Measurements from ENCODE around the gene STEAP3.

DNA sequence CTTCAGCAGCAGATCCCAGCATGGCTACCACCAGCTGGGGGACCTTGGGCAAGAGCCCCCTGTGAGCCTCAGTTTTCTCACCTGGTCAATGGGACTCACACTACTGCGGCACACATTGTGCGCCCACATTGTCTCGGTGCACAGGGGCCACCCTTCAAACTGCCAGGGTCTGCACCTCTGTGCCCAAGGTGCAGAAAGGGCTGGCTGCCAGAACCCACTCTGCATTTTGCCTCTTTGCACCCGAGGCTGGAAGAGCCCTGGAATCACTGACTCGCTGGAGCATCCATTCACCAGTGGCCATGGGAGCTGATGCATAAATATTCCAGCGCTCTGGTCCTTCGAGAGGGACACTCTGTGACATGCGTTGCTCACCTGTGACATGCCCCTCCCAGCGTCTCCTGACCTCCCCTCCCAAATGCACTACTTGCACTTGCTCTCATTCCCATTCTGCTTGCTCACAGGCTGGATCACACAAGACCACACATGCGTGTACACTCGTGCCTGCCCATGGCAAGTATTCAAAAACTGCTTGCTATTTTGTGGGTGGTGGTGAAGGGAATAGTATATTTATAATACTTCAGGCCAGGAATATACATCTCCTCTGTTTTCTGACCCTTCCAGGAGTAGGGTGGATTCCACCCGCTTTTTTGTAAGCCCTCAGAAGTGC, 46.3 kb upstream of the STEAP3 start:
- TF ChIP-seq, protein P1, sequence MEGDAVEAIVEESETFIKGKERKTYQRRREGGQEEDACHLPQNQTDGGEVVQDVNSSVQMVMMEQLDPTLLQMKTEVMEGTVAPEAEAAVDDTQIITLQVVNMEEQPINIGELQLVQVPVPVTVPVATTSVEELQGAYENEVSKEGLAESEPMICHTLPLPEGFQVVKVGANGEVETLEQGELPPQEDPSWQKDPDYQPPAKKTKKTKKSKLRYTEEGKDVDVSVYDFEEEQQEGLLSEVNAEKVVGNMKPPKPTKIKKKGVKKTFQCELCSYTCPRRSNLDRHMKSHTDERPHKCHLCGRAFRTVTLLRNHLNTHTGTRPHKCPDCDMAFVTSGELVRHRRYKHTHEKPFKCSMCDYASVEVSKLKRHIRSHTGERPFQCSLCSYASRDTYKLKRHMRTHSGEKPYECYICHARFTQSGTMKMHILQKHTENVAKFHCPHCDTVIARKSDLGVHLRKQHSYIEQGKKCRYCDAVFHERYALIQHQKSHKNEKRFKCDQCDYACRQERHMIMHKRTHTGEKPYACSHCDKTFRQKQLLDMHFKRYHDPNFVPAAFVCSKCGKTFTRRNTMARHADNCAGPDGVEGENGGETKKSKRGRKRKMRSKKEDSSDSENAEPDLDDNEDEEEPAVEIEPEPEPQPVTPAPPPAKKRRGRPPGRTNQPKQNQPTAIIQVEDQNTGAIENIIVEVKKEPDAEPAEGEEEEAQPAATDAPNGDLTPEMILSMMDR (IDR thresholded peaks at IDR 0.05; ENCODE audit: low read depth, low read length): no peak
- no peak for TF ChIP-seq EZH2phosphoT487 (IDR thresholded peaks at IDR 0.05; ENCODE audit: low read depth)
